HepG2 (cell line): ENCODE results near the gene PPP1R15A. TPM values are rescaled to one million over a fixed set of nuclear protein-coding genes. Genes with fewer than 3 reads are reported as not detected.
"Not testable (repeated sequence)": the region's sequence is repeated elsewhere in the genome, so short reads cannot be mapped to it uniquely, and the experiment has no call there.

Experiments
- ATAC-seq: fragments of 200-7000 bp; cut with Tn5 transposase; 3 replicates; pipeline ENCODE4 v1.9.1; 2020; ENCODE audit warnings: mild to moderate bottlenecking, moderate library complexity
- BruUV-seq: library from RNA; stranded (reverse); fragments of 400-500 nt; replicated peaks from 2 replicates; lab custom pipeline; 2021; lab: Mats Ljungman, UMichigan
- CTCF ChIA-PET: fragments of 300-600 bp; formaldehyde crosslinking; extraction: SDS; loops from one replicate; lab custom pipeline; 2021; ENCODE audit warnings: low total read pairs, inconsistent platforms, low intra/inter-chr PET ratio; lab: Yijun Ruan, JAX
- POLR2A ChIA-PET: fragments of 350-600 bp; sonication (Branson Sonifier 250); formaldehyde crosslinking; loops from one replicate; lab custom pipeline; 2020; ENCODE audit warnings: antibody characterized with exemption, inconsistent platforms; lab: Yijun Ruan, JAX
- DNase-seq: peaks from one replicate; pipeline ENCODE4 v3.0.0-alpha.2; 2015; ENCODE audit warnings: low spot score
- FAIRE-seq: peaks from 3 replicates; lab custom pipeline; 2011; peaks lifted over from hg19 to GRCh38; lab: Jason Lieb, UNC
- H2AFZ ChIP-seq: one replicate; pipeline ENCODE4 v1.6.1; 2011; ENCODE audit warnings: low read length, inconsistent platforms
- H3K27ac ChIP-seq: fragments of 300-600 bp; 3 replicates; pipeline ENCODE4 v1.8.0; 2011; ENCODE audit warnings: mixed run types, mild to moderate bottlenecking, mixed read lengths, low read length, inconsistent platforms; ENCODE audit not compliant: insufficient read depth; ENCODE audit errors: extremely low read length
- H3K27me3 ChIP-seq, 2 experiments: fragments of 200-600 bp in 1 of 2; 2 replicates in 1 of 2; 3 replicates in 1 of 2; pipeline versions ENCODE4 v1.6.0 to v1.8.0; 2011; ENCODE audit warnings: low read length in 2 of 2, mild to moderate bottlenecking in 2 of 2, moderate library complexity in 2 of 2, inconsistent platforms in 1 of 2; ENCODE audit not compliant: insufficient read depth in 2 of 2, control insufficient read depth in 1 of 2
- H3K36me3 ChIP-seq, 2 experiments: fragments of 200-600 bp in 1 of 2; replicated peaks in 1 of 2; 2 replicates in 1 of 2; 3 replicates in 1 of 2; pipeline versions ENCODE4 v1.5.1 to v1.8.0; 2011; ENCODE audit warnings: low read length in 2 of 2, inconsistent platforms in 1 of 2; ENCODE audit not compliant: insufficient read depth in 2 of 2, control insufficient read depth in 1 of 2
- H3K4me1 ChIP-seq: 2 replicates; pipeline ENCODE4 v1.5.1; 2012; ENCODE audit warnings: low read length, inconsistent platforms; ENCODE audit not compliant: insufficient read depth
- H3K4me2 ChIP-seq: 2 replicates; pipeline ENCODE4 v1.6.0; 2011; ENCODE audit warnings: low read depth, low read length, inconsistent platforms
- H3K4me3 ChIP-seq, 3 experiments: fragments of 200-600 bp in 1 of 3; sonication (generic), shearing (Covaris generic) in 1 of 3; replicated peaks in 1 of 3; 2 replicates each; pipeline ENCODE4 v1.5.1; 2011 to 2016; ENCODE audit warnings: low read length in 3 of 3, inconsistent platforms in 2 of 3, low read depth in 2 of 3, mild to moderate bottlenecking in 2 of 3, control low read depth in 1 of 3, mixed read lengths in 1 of 3; ENCODE audit not compliant: insufficient read depth in 1 of 3
- H3K79me2 ChIP-seq: one replicate; pipeline ENCODE4 v1.6.1; 2011; ENCODE audit warnings: low read length, inconsistent platforms; ENCODE audit not compliant: insufficient read depth
- H3K9ac ChIP-seq: 2 replicates; pipeline ENCODE4 v1.6.0; 2011; ENCODE audit warnings: mild to moderate bottlenecking, low read depth, low read length, inconsistent platforms; ENCODE audit not compliant: insufficient read depth
- H3K9me3 ChIP-seq: 2 replicates; pipeline ENCODE4 v1.5.1; 2012; ENCODE audit warnings: mild to moderate bottlenecking, low read length
- H4K20me1 ChIP-seq: 2 replicates; pipeline ENCODE4 v1.6.0; 2011; ENCODE audit warnings: inconsistent platforms, mild to moderate bottlenecking, low read length, moderate library complexity; ENCODE audit not compliant: insufficient read depth
- FOXK1 ChIP-seq: sonication (generic); formaldehyde crosslinking; IDR thresholded peaks from 2 replicates; pipeline ENCODE4 v1.4.0; 2020; ENCODE audit warnings: low read depth, missing genetic modification reagents, borderline replicate concordance
- KDM5A ChIP-seq: fragments of 200-600 bp; sonication (generic); IDR thresholded peaks from 2 replicates; pipeline ENCODE4 v1.7.0; 2018; ENCODE audit warnings: antibody characterized with exemption, mild to moderate bottlenecking, low read length, borderline replicate concordance
- KIAA2018 ChIP-seq: sonication (generic); formaldehyde crosslinking; IDR thresholded peaks from 2 replicates; pipeline ENCODE4 v1.5.0; 2020; ENCODE audit warnings: mild to moderate bottlenecking, missing genetic modification reagents, borderline replicate concordance
- MXD4 ChIP-seq: IDR thresholded peaks from 2 replicates; pipeline ENCODE4 v1.6.1; 2016; ENCODE audit warnings: mild to moderate bottlenecking, missing biosample characterization, missing genetic modification reagents
- MXI1 ChIP-seq: IDR thresholded peaks from 3 replicates; pipeline ENCODE4 v1.6.1; 2012; ENCODE audit warnings: low read depth, low read length, inconsistent platforms, borderline replicate concordance
- ZNF646 ChIP-seq: sonication (generic); formaldehyde crosslinking; IDR thresholded peaks from 2 replicates; pipeline ENCODE4 v1.9.0; 2021; ENCODE audit warnings: mild to moderate bottlenecking, missing genetic modification reagents
- WGBS: methylation state at CpG from one replicate; pipeline ENCODE4 v1.1.6; 2017; ENCODE audit warnings: low lambda C conversion rate; 5-methylcytosine and 5-hydroxymethylcytosine counted together
- in situ Hi-C: cut with HindIII; loops from 2 replicates; pipeline ENCODE4 v1.10.0; 2017; ENCODE audit warnings: low pct_unique_long_range_greater_than_20kb; ENCODE audit not compliant: extremely low pct_ligation_motif_present
- intact Hi-C: fragments of 100-400 bp; cut with micrococcal nuclease; formaldehyde crosslinking; loops from one replicate; pipeline ENCODE4 v1.10.0; 2022; ENCODE audit not compliant: unreplicated experiment
- polyA plus RNA-seq, 8 experiments: library from polyadenylated mRNA; depleted of rRNA in 3 of 8; stranded (reverse) in 7 of 8; unstranded in 1 of 8; fragments of >200 nt; fragmentation: Illumina TruSeq in 4 of 8; extraction: Trizol in 4 of 8; gene quantifications; 2 replicates each; pipeline versions ENCODE4 v1.2.1 to v1.2.3, GENCODE V29; 2011 to 2016; ENCODE audit warnings: low read depth in 4 of 8, missing spikeins in 1 of 8, mixed read lengths in 1 of 8; ENCODE audit not compliant: insufficient read depth in 1 of 8
- total RNA-seq, 5 experiments: library from RNA; depleted of rRNA; stranded (reverse); fragments of >200 nt; fragmentation: Illumina TruSeq; extraction: Trizol; gene quantifications; 2 replicates each; pipeline ENCODE4 v1.2.3, GENCODE V29; 2016; ENCODE audit warnings: low read depth in 1 of 5

Gene PPP1R15A
- total and polyA plus RNA-seq, 2 of the 13 experiments (the other 11 are each of a cell fraction or from before 2014, with no cell fraction given) = 15.6 to 18.5 TPM

GRCh38 chr19:48900477-48901406 lies 28.5 kb downstream of the PPP1R15A start (continued):
- TF ChIP-seq KDM5A (peak; percentile 36; the same call in 1 of the 2 replicates), MXI1 (no peak), ZNF646 (CRISPR knock-in tag) (no peak), MXD4 (CRISPR knock-in tag) (no peak), KIAA2018 (CRISPR knock-in tag) (no peak), FOXK1 (CRISPR knock-in tag) (peak; percentile 45; the same call in 1 of the 2 replicates)

GRCh38 chr19:48902291-48902690 lies 30.1 kb downstream of the PPP1R15A start:
- H3K9ac ChIP-seq, H3K9me3 ChIP-seq, H2AFZ ChIP-seq, POLR2A ChIA-PET, CTCF ChIA-PET, H3K4me3 ChIP-seq, H3K27me3 ChIP-seq, H3K27ac ChIP-seq, DNase-seq, in situ Hi-C loops, FAIRE-seq, intact Hi-C loops, BruUV-seq, H3K4me2 ChIP-seq, H4K20me1 ChIP-seq, ATAC-seq: not testable (repeated sequence)
- H3K36me3 ChIP-seq = peaks cover 3 to 11% of the 10 kb centered on the region in 2 experiments; a peak in 4 of 5 replicates
- WGBS = 97% methylated on average over 7 of the region's 7 CpGs
- peaks cover 32% of the 10 kb centered on the region for H3K4me1 ChIP-seq
- peaks cover 14% of the 10 kb centered on the region for H3K79me2 ChIP-seq
